Retinal pigment epithelial cell (primary cell): ENCODE results near the gene GPR180.
"Not testable (repeated sequence)": the region's sequence is repeated elsewhere in the genome, so short reads cannot be mapped to it uniquely, and the experiment has no call there.

Source experiments
- DNase-seq: peaks from one replicate; pipeline ENCODE4 v3.0.0-alpha.2; 2010; ENCODE audit warnings: low read depth
- H3K4me3 ChIP-seq: 2 replicates; pipeline ENCODE4 v1.5.1; 2011; ENCODE audit warnings: mild to moderate bottlenecking, low read length, control low read depth, moderate library complexity
- CTCF ChIP-seq: conservative IDR thresholded peaks from 2 replicates; pipeline ENCODE4 v1.5.1; 2011; ENCODE audit warnings: low read depth, low read length, control low read depth, inconsistent platforms

GPR180 gene

GRCh38 chr13:94622344-94622743 is 20.7 kb downstream of the GPR180 start:
- DNase-seq, result no peak
- no peak for TF ChIP-seq CTCF
- H3K4me3 ChIP-seq, result no peak overlapping the region

- no peak for DNase-seq
- H3K4me3 ChIP-seq, result no peak overlapping the region
- no peak for TF ChIP-seq CTCF
Observed at GRCh38 chr13:94623316-94623715, 21.7 kb downstream of the GPR180 start.

GRCh38 chr13:94630858-94631257 is 29.2 kb downstream of the GPR180 start:
- DNase-seq, result no peak
- no peak for TF ChIP-seq CTCF
- H3K4me3 ChIP-seq, result no peak overlapping the region

GRCh38 chr13:94632226-94632980 is 30.7 kb downstream of the GPR180 start:
- no peak overlapping the region for H3K4me3 ChIP-seq
- no peak for DNase-seq
- no peak for TF ChIP-seq CTCF

GRCh38 chr13:94636096-94636495 is 34.4 kb downstream of the GPR180 start:
- DNase-seq, result not testable (repeated sequence)

GRCh38 chr13:94636942-94637578 is 35.4 kb downstream of the GPR180 start:
- no peak for TF ChIP-seq CTCF
- DNase-seq, result no peak
- H3K4me3 ChIP-seq, result no peak overlapping the region

More at GRCh38 chr13:94636096-94636495, 34.4 kb downstream of the GPR180 start:
- not testable (repeated sequence) for H3K4me3 ChIP-seq

GRCh38 chr13:94637677-94638076 is 36.0 kb downstream of the GPR180 start:
- not testable (repeated sequence) for H3K4me3 ChIP-seq, DNase-seq

GRCh38 chr13:94640721-94641120 is 39.1 kb downstream of the GPR180 start:
- no peak for TF ChIP-seq CTCF
- DNase-seq, result no peak

More at GRCh38 chr13:94640721-94641120, 39.1 kb downstream of the GPR180 start:
- H3K4me3 ChIP-seq, result no peak overlapping the region
